ENCODE measurements around the gene RPTOR.
"Not testable (repeated sequence)": the region's sequence is repeated elsewhere in the genome, so short reads cannot be mapped to it uniquely, and the experiment has no call there.

Gene RPTOR

GRCh38 chr17:80743181-80743771 is 198.6 kb downstream of the RPTOR start:
- DNase-seq (ENCODE audit: low read depth in 2 of 2), result no peak

- DNase-seq (ENCODE audit: low read depth in 2 of 2), result not testable (repeated sequence)
Observed at GRCh38 chr17:80743973-80744372, 199.3 kb downstream of the RPTOR start.

GRCh38 chr17:80744725-80745124 is 200.1 kb downstream of the RPTOR start:
- not testable (repeated sequence) for DNase-seq (ENCODE audit: low read depth in 2 of 2)

- DNase-seq (ENCODE audit: low read depth in 2 of 2), result no peak
Observed at GRCh38 chr17:80745183-80745582, 200.5 kb downstream of the RPTOR start.

- no peak for DNase-seq (ENCODE audit: low read depth in 2 of 2)
Observed at GRCh38 chr17:80746262-80746935, 201.8 kb downstream of the RPTOR start.

GRCh38 chr17:80747469-80747868 is 202.8 kb downstream of the RPTOR start:
- DNase-seq (ENCODE audit: low read depth in 2 of 2), result no peak

- DNase-seq (ENCODE audit: low read depth in 2 of 2), result no peak
Observed at GRCh38 chr17:80749611-80750010, 205.0 kb downstream of the RPTOR start.

GRCh38 chr17:80750263-80750662 is 205.6 kb downstream of the RPTOR start:
- DNase-seq (ENCODE audit: low read depth in 2 of 2), result no peak

GRCh38 chr17:80751070-80751945 is 206.7 kb downstream of the RPTOR start:
- DNase-seq (ENCODE audit: low read depth in 2 of 2), result no peak

GRCh38 chr17:80751946-80752581 is 207.4 kb downstream of the RPTOR start:
- no peak for DNase-seq (ENCODE audit: low read depth in 2 of 2)

GRCh38 chr17:80753685-80754345 is 209.2 kb downstream of the RPTOR start:
- DNase-seq (ENCODE audit: low read depth in 2 of 2), result no peak

- no peak for DNase-seq (ENCODE audit: low read depth in 2 of 2)
Observed at GRCh38 chr17:80754846-80755245, 210.2 kb downstream of the RPTOR start.

- DNase-seq (ENCODE audit: low read depth in 2 of 2), result no peak
Observed at GRCh38 chr17:80755650-80756405, 211.2 kb downstream of the RPTOR start.

GRCh38 chr17:80758481-80759376 is 214.1 kb downstream of the RPTOR start:
- DNase-seq (ENCODE audit: low read depth in 2 of 2), result no peak

- DNase-seq (ENCODE audit: low read depth in 2 of 2), result no peak
Observed at GRCh38 chr17:80759377-80759673, 214.7 kb downstream of the RPTOR start.

- no peak for DNase-seq (ENCODE audit: low read depth in 2 of 2)
Observed at GRCh38 chr17:80760511-80760911, 215.9 kb downstream of the RPTOR start.

GRCh38 chr17:80761110-80761871 is 216.7 kb downstream of the RPTOR start:
- peak in 1 of 2 donors; percentile 50 for DNase-seq (ENCODE audit: low read depth in 2 of 2)

- DNase-seq (ENCODE audit: low read depth in 2 of 2), result no peak
Observed at GRCh38 chr17:80762076-80762475, 217.4 kb downstream of the RPTOR start.

GRCh38 chr17:80763293-80763867 is 218.7 kb downstream of the RPTOR start:
- DNase-seq (ENCODE audit: low read depth in 2 of 2), result no peak

Data from stimulated activated CD8-positive, alpha-beta memory T cell treated with anti-CD3 and anti-CD28 coated beads, Interleukin-2, amount 100 ng/mL, for 1 hour (primary cell).